Measurements from ENCODE around the gene CD81. TPM values are rescaled to one million over a fixed set of nuclear protein-coding genes. Genes with fewer than 3 reads are reported as not detected.
"Not testable (repeated sequence)": the region's sequence is repeated elsewhere in the genome, so short reads cannot be mapped to it uniquely, and the experiment has no call there.

CD81 gene
- total and polyA plus RNA-seq, 9 of the 15 experiments (the other 6 are each of a cell fraction or from before 2014, with no cell fraction given): 2.4 to 189 (median 61.7) TPM

- H3K79me2 ChIP-seq (ENCODE audit: control insufficient read depth, insufficient read depth, low read length); H4K20me1 ChIP-seq (replicated peaks; ENCODE audit: control insufficient read depth, insufficient read depth, low read length); H3K27ac ChIP-seq (ENCODE audit: extremely low read depth, low read depth, low read length); in situ Hi-C loops (cut with MboI); H3K36me3 ChIP-seq (ENCODE audit: control insufficient read depth, insufficient read depth, low read length); H3K4me1 ChIP-seq (replicated peaks in 1 of 2; ENCODE audit: control insufficient read depth in 2 of 2, insufficient read depth in 2 of 2, low read length in 2 of 2); POLR2A ChIA-PET; H3K9me1 ChIP-seq (ENCODE audit: control insufficient read depth, insufficient read depth, low read length); intact Hi-C loops (cut with micrococcal nuclease); H3K4me3 ChIP-seq; H3K9me3 ChIP-seq (replicated peaks; ENCODE audit: control insufficient read depth, insufficient read depth, low read depth, low read length); H3K9ac ChIP-seq (ENCODE audit: insufficient read depth in 1 of 2, low read depth in 2 of 2, low read length in 2 of 2); BruUV-seq (replicated peaks); H2AFZ ChIP-seq (ENCODE audit: low read depth, low read length); H3K4me2 ChIP-seq (ENCODE audit: insufficient read depth, low read length): not testable (repeated sequence)
- FAIRE-seq (peak; percentile 52), DNase-seq (ENCODE audit: extremely low read depth in 1 of 4, low spot score in 3 of 4) (peak in 1 of 4 experiments; percentile 16), ATAC-seq (peak; percentile 56; the same call in 1 of the 3 replicates)
- peaks cover 22 to 42% of the 10 kb centered on the region in 2 experiments for H3K27me3 ChIP-seq (ENCODE audit: control insufficient read depth in 2 of 2, insufficient read depth in 2 of 2, low read length in 2 of 2)
- WGBS (ENCODE audit: insufficient coverage, low coverage, missing lambda C conversion rate): 13% methylated on average over 8 of the region's 8 CpGs
- TF ChIP-seq, protein P1, sequence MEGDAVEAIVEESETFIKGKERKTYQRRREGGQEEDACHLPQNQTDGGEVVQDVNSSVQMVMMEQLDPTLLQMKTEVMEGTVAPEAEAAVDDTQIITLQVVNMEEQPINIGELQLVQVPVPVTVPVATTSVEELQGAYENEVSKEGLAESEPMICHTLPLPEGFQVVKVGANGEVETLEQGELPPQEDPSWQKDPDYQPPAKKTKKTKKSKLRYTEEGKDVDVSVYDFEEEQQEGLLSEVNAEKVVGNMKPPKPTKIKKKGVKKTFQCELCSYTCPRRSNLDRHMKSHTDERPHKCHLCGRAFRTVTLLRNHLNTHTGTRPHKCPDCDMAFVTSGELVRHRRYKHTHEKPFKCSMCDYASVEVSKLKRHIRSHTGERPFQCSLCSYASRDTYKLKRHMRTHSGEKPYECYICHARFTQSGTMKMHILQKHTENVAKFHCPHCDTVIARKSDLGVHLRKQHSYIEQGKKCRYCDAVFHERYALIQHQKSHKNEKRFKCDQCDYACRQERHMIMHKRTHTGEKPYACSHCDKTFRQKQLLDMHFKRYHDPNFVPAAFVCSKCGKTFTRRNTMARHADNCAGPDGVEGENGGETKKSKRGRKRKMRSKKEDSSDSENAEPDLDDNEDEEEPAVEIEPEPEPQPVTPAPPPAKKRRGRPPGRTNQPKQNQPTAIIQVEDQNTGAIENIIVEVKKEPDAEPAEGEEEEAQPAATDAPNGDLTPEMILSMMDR (IDR thresholded peaks at IDR 0.05 in 2 of 3, conservative IDR thresholded peaks at IDR 0.05 in 1 of 3; ENCODE audit: insufficient read depth in 2 of 3, low read depth in 1 of 3, low read length in 3 of 3): peak; percentile 3 to 18 (median 13); a peak in 1 of 6 replicates
- CTCF ChIA-PET (ENCODE audit: low intra/inter-chr PET ratio): interaction anchor here (0.7 kb wide), 1 partner anchor 13 kb away, joined by 3 read pairs; no protein-coding TSS in a partner anchor
These were observed 38.4 kb upstream of the CD81 start for GRCh38 chr11:2338760-2339159.

DNA sequence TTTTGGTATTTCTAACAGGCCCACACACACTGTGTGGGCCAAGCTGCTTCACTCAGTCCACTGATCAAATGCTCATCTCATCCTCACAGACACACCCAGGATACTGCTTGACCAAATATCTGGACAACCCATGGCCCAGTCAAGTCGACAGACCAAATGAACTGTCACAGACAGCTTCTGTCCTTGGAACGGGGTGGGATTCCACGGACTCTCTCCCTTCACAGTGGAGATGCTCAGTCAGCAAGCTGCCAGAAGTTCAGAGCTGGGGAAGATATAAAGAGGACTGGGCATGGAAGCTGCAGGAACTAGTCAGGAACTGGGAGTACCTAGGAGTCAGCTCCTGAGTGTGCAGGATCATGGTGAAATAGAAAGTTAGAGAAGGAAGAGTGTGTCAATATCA is 34.6 kb upstream of the CD81 start:
- H4K20me1 ChIP-seq (replicated peaks; ENCODE audit: control insufficient read depth, insufficient read depth, low read length): no peaks in the 10 kb centered on the region
- intact Hi-C loops (cut with micrococcal nuclease): no loop called here
- H3K27ac ChIP-seq (ENCODE audit: extremely low read depth, low read depth, low read length): no peak overlapping the region
- no peaks in the 10 kb centered on the region for H3K4me1 ChIP-seq (replicated peaks in 1 of 2; ENCODE audit: control insufficient read depth in 2 of 2, insufficient read depth in 2 of 2, low read length in 2 of 2)
- H3K4me2 ChIP-seq (ENCODE audit: insufficient read depth, low read length): no peak overlapping the region
- no peaks in the 10 kb centered on the region for H3K9me1 ChIP-seq (ENCODE audit: control insufficient read depth, insufficient read depth, low read length)
- H3K9me3 ChIP-seq (replicated peaks; ENCODE audit: control insufficient read depth, insufficient read depth, low read depth, low read length): no peaks in the 10 kb centered on the region
- DNase-seq (ENCODE audit: extremely low read depth in 1 of 4, low spot score in 3 of 4) (no peak), ATAC-seq (no peak), FAIRE-seq (no peak)
- BruUV-seq (replicated peaks): no TSS peak
- no peak overlapping the region for H2AFZ ChIP-seq (ENCODE audit: low read depth, low read length)
- CTCF ChIA-PET (ENCODE audit: low intra/inter-chr PET ratio): no interaction called here
- in situ Hi-C loops (cut with MboI): no loop called here
- no peak overlapping the region for H3K9ac ChIP-seq (ENCODE audit: insufficient read depth in 1 of 2, low read depth in 2 of 2, low read length in 2 of 2)
- no peaks in the 10 kb centered on the region for H3K79me2 ChIP-seq (ENCODE audit: control insufficient read depth, insufficient read depth, low read length)
- no peaks in the 10 kb centered on the region for H3K36me3 ChIP-seq (ENCODE audit: control insufficient read depth, insufficient read depth, low read length)
- WGBS (ENCODE audit: insufficient coverage, low coverage, missing lambda C conversion rate): 2% methylated on average over 3 of the region's 3 CpGs
- POLR2A ChIA-PET: no interaction called here
- TF ChIP-seq DNMT1 (IDR thresholded peaks at IDR 0.05): no peak
- no peak for TF ChIP-seq POLR2AphosphoS5 (IDR thresholded peaks at IDR 0.05; ENCODE audit: control insufficient read depth, insufficient read depth, low read depth, low read length)
- TF ChIP-seq ZC3H4 (CRISPR knock-in tag; IDR thresholded peaks at IDR 0.05; ENCODE audit: borderline replicate concordance): no peak
- TF ChIP-seq BRD4 (IDR thresholded peaks at IDR 0.05): no peak
- TF ChIP-seq RBFOX2 (IDR thresholded peaks at IDR 0.05; ENCODE audit: low read depth, low read length): no peak
- H3K27me3 ChIP-seq (ENCODE audit: control insufficient read depth in 2 of 2, insufficient read depth in 2 of 2, low read length in 2 of 2): peaks cover 13 to 39% of the 10 kb centered on the region in 2 experiments
- H3K4me3 ChIP-seq: no peak overlapping the region
